GM12801 (cell line): Measurements from ENCODE around the gene AKNAD1.

Experiments used
- TF ChIP-seq, protein P1 (sequence below): IDR thresholded peaks from one replicate; pipeline ENCODE4 v1.5.1; 2011; ENCODE audit warnings: control low read depth; ENCODE audit not compliant: insufficient read length; ENCODE audit errors: extremely low read depth

AKNAD1 gene

DNA sequence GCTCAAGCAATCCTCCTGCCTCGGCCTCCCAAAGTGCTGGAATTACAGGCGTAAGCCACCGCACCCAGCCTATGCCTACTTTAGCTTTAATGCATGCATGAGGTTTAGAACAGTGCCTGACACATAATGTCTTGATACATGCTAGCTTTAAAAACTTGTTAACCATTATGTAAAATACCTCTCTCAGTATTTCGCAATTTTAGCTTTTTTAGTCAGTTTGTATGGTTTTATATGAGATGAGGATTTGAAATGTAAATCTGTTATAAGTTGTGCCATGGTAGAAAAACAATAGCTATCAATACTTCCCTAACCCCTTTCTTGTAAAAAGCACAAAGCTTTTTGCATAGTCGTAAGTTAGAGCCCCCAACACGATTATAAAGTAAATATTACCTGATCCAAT is 4.7 kb upstream of the AKNAD1 start:
- TF ChIP-seq, protein P1, sequence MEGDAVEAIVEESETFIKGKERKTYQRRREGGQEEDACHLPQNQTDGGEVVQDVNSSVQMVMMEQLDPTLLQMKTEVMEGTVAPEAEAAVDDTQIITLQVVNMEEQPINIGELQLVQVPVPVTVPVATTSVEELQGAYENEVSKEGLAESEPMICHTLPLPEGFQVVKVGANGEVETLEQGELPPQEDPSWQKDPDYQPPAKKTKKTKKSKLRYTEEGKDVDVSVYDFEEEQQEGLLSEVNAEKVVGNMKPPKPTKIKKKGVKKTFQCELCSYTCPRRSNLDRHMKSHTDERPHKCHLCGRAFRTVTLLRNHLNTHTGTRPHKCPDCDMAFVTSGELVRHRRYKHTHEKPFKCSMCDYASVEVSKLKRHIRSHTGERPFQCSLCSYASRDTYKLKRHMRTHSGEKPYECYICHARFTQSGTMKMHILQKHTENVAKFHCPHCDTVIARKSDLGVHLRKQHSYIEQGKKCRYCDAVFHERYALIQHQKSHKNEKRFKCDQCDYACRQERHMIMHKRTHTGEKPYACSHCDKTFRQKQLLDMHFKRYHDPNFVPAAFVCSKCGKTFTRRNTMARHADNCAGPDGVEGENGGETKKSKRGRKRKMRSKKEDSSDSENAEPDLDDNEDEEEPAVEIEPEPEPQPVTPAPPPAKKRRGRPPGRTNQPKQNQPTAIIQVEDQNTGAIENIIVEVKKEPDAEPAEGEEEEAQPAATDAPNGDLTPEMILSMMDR = no peak

DNA sequence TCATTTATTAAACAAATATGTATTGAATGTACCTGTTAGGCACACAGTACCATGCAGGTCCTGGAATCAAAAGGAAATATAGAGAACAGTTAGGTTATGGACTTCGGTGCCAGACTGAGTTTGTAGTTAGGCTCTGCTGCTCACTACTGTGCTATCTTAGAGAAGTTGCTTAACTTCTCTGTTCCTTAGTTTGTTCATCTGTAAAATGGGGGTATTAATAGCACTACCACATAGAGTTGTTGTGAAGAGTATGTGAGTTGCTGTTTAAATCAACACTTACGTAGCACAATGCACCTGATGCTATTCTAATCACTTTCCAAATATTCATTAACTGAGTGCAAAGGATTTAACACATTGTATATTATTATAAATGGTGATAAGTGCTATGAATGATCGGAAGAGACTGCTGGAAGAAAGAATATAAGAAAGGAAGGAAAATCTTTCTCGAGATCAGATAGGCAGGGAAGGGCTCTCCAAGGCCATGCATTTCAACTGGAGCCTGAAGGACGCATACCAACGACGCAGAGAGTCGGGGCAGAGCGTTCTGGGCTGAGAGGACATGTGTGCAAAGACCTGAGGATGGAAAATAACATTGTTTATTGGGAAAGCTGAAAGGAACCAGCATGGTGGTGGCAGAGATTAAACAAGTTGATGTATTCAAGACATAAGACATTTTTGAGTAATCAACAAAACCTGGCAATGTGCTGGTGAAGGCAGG is 3.5 kb upstream of the AKNAD1 start:
- TF ChIP-seq, protein P1 = no peak

DNA sequence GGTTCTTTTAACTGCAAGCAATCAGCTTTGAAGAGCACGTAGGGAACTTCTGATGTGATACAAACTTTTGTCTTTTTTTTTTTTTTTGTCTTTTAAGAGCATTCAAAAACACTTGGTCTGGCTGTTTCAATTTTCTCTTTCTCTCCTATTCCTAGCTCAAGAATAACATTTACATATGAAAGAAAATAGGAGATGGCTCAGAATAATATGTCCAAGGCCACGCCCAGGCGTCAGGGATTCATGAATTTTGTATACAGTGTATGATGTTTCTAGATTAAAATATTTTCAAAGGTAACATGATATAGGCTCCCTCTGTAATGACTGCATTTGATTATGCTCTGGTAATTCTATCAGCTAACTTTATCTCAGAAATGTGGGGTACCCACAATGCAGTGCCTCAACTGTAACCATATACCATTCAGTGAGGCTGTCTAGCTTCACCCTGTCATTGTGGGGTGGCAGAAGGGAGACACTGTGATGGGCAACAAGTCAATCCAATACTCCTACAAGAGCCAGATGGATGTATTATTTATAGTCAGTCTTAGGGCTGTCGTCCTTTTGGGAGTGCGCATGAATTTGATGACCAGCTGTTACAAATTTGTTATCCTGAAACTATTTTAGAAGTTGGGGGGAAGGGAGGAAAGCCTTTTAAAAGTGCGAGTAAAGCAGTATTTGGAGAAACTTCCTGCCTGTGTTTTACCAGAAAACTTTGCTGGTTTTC is 1.5 kb upstream of the AKNAD1 start:
- TF ChIP-seq, protein P1 = no peak

DNA sequence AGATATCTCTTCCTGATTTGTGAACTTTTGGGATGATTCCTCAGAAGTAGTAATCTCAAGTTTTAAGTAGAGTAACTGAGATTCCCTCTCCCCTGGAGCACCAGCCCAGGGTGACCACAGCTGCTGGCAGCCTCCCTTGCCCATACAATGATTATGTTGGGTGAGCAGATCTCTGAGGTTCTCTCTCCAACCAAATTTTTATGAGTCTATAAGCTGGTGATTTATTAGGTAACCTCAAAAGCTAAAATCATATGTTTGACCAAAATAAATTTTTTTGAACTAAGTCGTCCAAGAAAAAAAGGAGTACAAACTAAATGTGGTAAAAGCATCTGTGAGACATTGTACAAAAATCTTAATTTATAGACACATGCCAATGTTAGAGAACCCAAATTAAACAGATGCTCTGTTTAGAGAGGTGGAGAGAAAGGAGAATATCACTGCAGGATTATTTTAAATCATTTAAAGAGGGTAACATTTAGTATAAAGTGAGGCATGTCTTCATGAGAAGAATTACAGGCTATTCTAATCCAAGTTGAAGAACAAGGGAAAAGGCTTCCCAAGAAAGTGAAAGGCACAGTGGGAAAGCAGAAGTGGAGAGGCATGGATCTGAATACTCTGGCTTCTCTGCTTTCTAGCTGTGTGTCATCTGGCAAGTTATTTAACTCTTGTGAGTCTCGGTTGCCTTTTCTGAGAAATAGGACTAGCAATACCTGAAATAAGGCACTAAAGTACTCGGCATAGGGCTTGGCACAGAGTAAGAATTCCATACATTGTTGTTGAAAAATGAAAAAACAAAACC is 2.5 kb downstream of the AKNAD1 start:
- TF ChIP-seq, protein P1 = no peak

DNA sequence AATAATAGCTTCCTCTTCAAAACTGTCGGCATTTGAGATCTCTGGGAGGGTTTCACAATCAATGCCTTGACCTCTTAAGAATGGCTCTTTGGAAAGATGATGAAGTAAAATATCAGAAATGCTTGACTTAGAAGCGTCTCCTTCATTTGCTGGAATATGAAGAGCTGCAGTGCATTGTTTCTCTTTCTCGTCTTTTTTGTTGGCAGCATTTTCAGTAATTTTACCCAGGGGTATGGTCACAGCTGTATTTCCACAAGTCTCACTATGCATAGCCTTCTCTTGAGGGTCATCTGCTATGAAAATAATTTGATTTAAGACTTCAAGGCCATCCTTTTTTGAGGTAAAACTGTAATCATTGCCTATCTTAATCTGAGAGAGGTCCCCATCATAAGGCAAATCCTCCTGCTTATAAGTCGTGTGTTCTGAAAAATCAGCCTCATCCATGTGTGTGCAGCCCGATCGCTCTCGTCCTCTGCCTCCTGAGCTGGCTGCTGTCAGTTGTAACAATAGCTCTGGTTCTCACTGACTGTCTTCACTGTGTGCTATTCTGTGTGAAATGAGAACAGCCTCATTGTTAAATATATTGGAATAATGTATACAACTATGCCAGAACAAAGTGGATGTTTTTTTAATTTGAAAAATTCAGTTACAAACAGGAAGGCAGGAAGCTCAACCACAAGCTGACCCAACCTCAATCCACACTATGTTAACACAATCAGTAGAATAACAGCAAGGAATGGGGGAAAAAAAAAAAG is 4.5 kb downstream of the AKNAD1 start:
- TF ChIP-seq, protein P1 = no peak

DNA sequence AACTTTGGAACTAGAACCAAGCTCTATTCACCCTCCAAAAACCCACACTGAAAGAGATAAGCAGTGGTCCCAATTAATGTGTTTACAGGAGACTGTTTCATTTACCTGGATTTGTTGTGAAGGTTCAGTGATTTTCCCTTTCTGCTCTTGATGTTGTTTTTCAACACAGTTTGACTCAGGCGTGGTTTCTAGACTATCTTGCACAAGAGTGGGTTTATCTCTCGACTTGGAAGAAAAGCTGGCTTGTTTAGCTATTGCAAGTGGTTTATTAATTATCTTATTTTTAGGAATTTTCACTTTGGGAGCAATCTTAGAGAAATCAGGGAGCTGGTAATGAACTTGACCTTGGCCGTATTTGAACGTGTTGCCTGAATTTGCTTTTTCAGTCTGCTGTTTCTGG is 5.3 kb downstream of the AKNAD1 start:
- TF ChIP-seq, protein P1 = no peak
